Spleen (tissue), 11 donors: Measurements from ENCODE around the gene ABHD17B. TPM values are rescaled to one million over a fixed set of nuclear protein-coding genes. Genes with fewer than 3 reads are reported as not detected.

Experiments
- DNase-seq: peaks from one replicate; pipeline ENCODE4 v3.0.0-alpha.2; 2020
- H3K27ac ChIP-seq, 8 donors: fragments of 200-600 bp; sonication (generic) in 7 of 8; 1 replicate in 4 of 8; 2 replicates in 4 of 8; pipeline versions ENCODE4 v1.5.0 to v1.8.0; 2016 to 2021; ENCODE audit warnings: inconsistent platforms in 4 of 8, mild to moderate bottlenecking in 4 of 8, moderate library complexity in 1 of 8
- H3K27me3 ChIP-seq, 7 donors: fragments of 200-600 bp; sonication (generic) in 6 of 7; replicated peaks in 1 of 7; 1 replicate in 4 of 7; 2 replicates in 3 of 7; pipeline versions ENCODE4 v1.5.0 to v1.8.0; 2016 to 2021; ENCODE audit warnings: inconsistent platforms in 3 of 7, mild to moderate bottlenecking in 1 of 7
- H3K36me3 ChIP-seq, 6 donors: fragments of 200-600 bp; sonication (generic) in 5 of 6; 1 replicate in 4 of 6; 2 replicates in 2 of 6; pipeline versions ENCODE4 v1.5.0 to v1.8.0; 2016 to 2021; ENCODE audit warnings: inconsistent platforms in 2 of 6
- H3K4me1 ChIP-seq, 6 donors: fragments of 200-600 bp; sonication (generic) in 5 of 6; 1 replicate in 3 of 6; 2 replicates in 3 of 6; pipeline versions ENCODE4 v1.5.0 to v1.8.0; 2016 to 2021; ENCODE audit warnings: inconsistent platforms in 3 of 6
- H3K4me3 ChIP-seq, 8 donors: fragments of 200-600 bp; sonication (generic) in 7 of 8; 1 replicate in 4 of 8; 2 replicates in 4 of 8; pipeline versions ENCODE4 v1.5.0 to v1.8.0; 2016 to 2021; ENCODE audit warnings: inconsistent platforms in 4 of 8, mild to moderate bottlenecking in 4 of 8, moderate library complexity in 2 of 8
- H3K9me3 ChIP-seq, 8 donors: fragments of 200-600 bp; sonication (generic) in 7 of 8; 1 replicate in 4 of 8; 2 replicates in 4 of 8; pipeline versions ENCODE4 v1.5.0 to v1.8.0; 2016 to 2021; ENCODE audit warnings: inconsistent platforms in 4 of 8
- CTCF ChIP-seq, 11 experiments: fragments of 200-600 bp in 7 of 11; fragments of 450-650 bp in 4 of 11; sonication (generic) in 4 of 11; IDR thresholded peaks in 8 of 11; conservative IDR thresholded peaks in 3 of 11; 1 replicate in 7 of 11; 2 replicates in 4 of 11; pipeline versions ENCODE4 v1.4.0 to v1.8.0; 2016 to 2021; ENCODE audit warnings: antibody characterized with exemption in 11 of 11, inconsistent platforms in 4 of 11, mild to moderate bottlenecking in 1 of 11
- POLR2A ChIP-seq, 3 donors: fragments of 450-650 bp; IDR thresholded peaks; one replicate each; pipeline ENCODE4 v1.5.1; 2017; ENCODE audit warnings: antibody characterized with exemption in 3 of 3, mild to moderate bottlenecking in 1 of 3
- POLR2AphosphoS5 ChIP-seq, 3 donors: sonication (generic); formaldehyde crosslinking; IDR thresholded peaks; one replicate each; pipeline ENCODE4 v1.5.1; 2017; ENCODE audit warnings: antibody characterized with exemption in 3 of 3
- WGBS, 5 donors: extraction: QIAGEN DNeasy Blood & Tissue Kit in 3 of 5; methylation state at CpG; one replicate each; pipeline versions ENCODE4 v1.1.5 to v1.1.7; 2013 to 2018; 5-methylcytosine and 5-hydroxymethylcytosine counted together
- intact Hi-C: fragments of 100-400 bp; cut with DNase I; formaldehyde crosslinking; loops from one replicate; pipeline ENCODE4 v1.15.0; 2023; ENCODE audit warnings: low total_unique reads
- polyA plus RNA-seq, 3 donors: library from polyadenylated mRNA; stranded (reverse); fragments of 200-250 nt; gene quantifications; one replicate each; pipeline ENCODE4 v1.2.1, GENCODE V29; 2013
- total RNA-seq, 7 donors: library from RNA; depleted of rRNA in 3 of 7; stranded (reverse); fragments of >200 nt in 3 of 7; fragmentation: NEBNext Ultra II Directional in 4 of 7; extraction: Animal tissue kit (Norgen Biotek cat#: 25700) in 4 of 7; gene quantifications; one replicate each; pipeline versions ENCODE4 v1.1.0 to v1.2.1, GENCODE V29; 2016 to 2021
- donor health status: healthy with polysubstance abuse.
- donor health status: DM: no; HTN: no; CAD: no; lungs with moderate emphysema.
- donor health status: DM: no; HTN: no; CAD: no.
- donor health status: Bipolar disorder and iron deficiency.
- donor health status: healthy.
- donor health status: DM: no; HTN: no; CAD: no.
- donor health status: DM: yes; HTN: yes; CAD: no.

ABHD17B gene
- total and polyA plus RNA-seq, 10 donors = 3.6 to 26.6 (median 15.6) TPM

- intact Hi-C loops = no loop called here
- TF ChIP-seq POLR2A (IDR thresholded peaks at IDR 0.05) = no peak
- no peak for TF ChIP-seq CTCF (IDR thresholded peaks at IDR 0.05 in 8 of 11, conservative IDR thresholded peaks at IDR 0.05 in 3 of 11)
- no peak for TF ChIP-seq POLR2AphosphoS5 (IDR thresholded peaks at IDR 0.05)
- Histone ChIP-seq H3K36me3 (peaks cover 0 to 30% (median 7%) of the 10 kb centered on the region in 6 donors), H3K27ac (no peak overlapping the region), H3K4me3 (no peak overlapping the region), H3K27me3 (no peaks in the 10 kb centered on the region), H3K9me3 (peaks cover 10 to 56% (median 50%) of the 10 kb centered on the region in 8 donors), H3K4me1 (peaks cover 0 to 8% (median 0%) of the 10 kb centered on the region in 6 donors)
- DNase-seq = no peak
Observed at GRCh38 chr9:71876829-71877228, 34.2 kb downstream of the ABHD17B start.

GRCh38 chr9:71876106-71876505 lies 34.9 kb downstream of the ABHD17B start:
- DNase-seq = no peak
- WGBS, 5 donors = 86 to 95% (median 88%) methylated on average over 2 of the region's 2 CpGs
- Histone ChIP-seq H3K27me3 (no peaks in the 10 kb centered on the region), H3K4me3 (no peak overlapping the region), H3K4me1 (peaks cover 0 to 8% (median 0%) of the 10 kb centered on the region in 6 donors), H3K36me3 (peaks cover 0 to 33% (median 7%) of the 10 kb centered on the region in 6 donors), H3K9me3 (peaks cover 9 to 49% (median 42%) of the 10 kb centered on the region in 8 donors), H3K27ac (no peak overlapping the region)
- TF ChIP-seq POLR2AphosphoS5 (IDR thresholded peaks at IDR 0.05) (no peak), CTCF (IDR thresholded peaks at IDR 0.05 in 8 of 11, conservative IDR thresholded peaks at IDR 0.05 in 3 of 11) (no peak), POLR2A (IDR thresholded peaks at IDR 0.05) (no peak)
- intact Hi-C loops = no loop called here

GRCh38 chr9:71875345-71875744 lies 35.6 kb downstream of the ABHD17B start:
- DNase-seq = no peak
- 97 to 99% (median 97%) methylated on average over 6 of the region's 6 CpGs for WGBS, 5 donors
- peaks cover 7 to 41% (median 35%) of the 10 kb centered on the region in 8 donors for H3K9me3 ChIP-seq
- H3K27ac ChIP-seq = no peak overlapping the region
- H3K4me3 ChIP-seq = no peak overlapping the region
- H3K36me3 ChIP-seq = peaks cover 0 to 35% (median 7%) of the 10 kb centered on the region in 6 donors
- H3K27me3 ChIP-seq = no peaks in the 10 kb centered on the region
- intact Hi-C loops = no loop called here
- peaks cover 0 to 8% (median 0%) of the 10 kb centered on the region in 6 donors for H3K4me1 ChIP-seq
- TF ChIP-seq POLR2AphosphoS5 (IDR thresholded peaks at IDR 0.05) (no peak), POLR2A (IDR thresholded peaks at IDR 0.05) (no peak), CTCF (IDR thresholded peaks at IDR 0.05 in 8 of 11, conservative IDR thresholded peaks at IDR 0.05 in 3 of 11) (no peak)

- DNase-seq = no peak
- H3K27me3 ChIP-seq = no peaks in the 10 kb centered on the region
- no peaks in the 10 kb centered on the region for H3K4me1 ChIP-seq
- peaks cover 0 to 61% (median 0%) of the 10 kb centered on the region in 6 donors for H3K36me3 ChIP-seq
- intact Hi-C loops = no loop called here
- H3K27ac ChIP-seq = no peak overlapping the region
- TF ChIP-seq POLR2A (IDR thresholded peaks at IDR 0.05) = no peak
- TF ChIP-seq CTCF (IDR thresholded peaks at IDR 0.05 in 8 of 11, conservative IDR thresholded peaks at IDR 0.05 in 3 of 11) = no peak
- TF ChIP-seq POLR2AphosphoS5 (IDR thresholded peaks at IDR 0.05) = no peak
- H3K9me3 ChIP-seq = peaks cover 9 to 28% (median 25%) of the 10 kb centered on the region in 8 donors
- WGBS, 5 donors = 91 to 100% (median 98%) methylated on average over 1 of the region's 1 CpG
- H3K4me3 ChIP-seq = no peak overlapping the region
Observed at GRCh38 chr9:71863631-71864030, 47.4 kb downstream of the ABHD17B start.
